ENCODE measurements around the gene SPEM3. TPM values are rescaled to one million over a fixed set of nuclear protein-coding genes. Genes with fewer than 3 reads are reported as not detected.

The SPEM3 gene
- total and polyA plus RNA-seq, 8 donors, result not detected

DNA sequence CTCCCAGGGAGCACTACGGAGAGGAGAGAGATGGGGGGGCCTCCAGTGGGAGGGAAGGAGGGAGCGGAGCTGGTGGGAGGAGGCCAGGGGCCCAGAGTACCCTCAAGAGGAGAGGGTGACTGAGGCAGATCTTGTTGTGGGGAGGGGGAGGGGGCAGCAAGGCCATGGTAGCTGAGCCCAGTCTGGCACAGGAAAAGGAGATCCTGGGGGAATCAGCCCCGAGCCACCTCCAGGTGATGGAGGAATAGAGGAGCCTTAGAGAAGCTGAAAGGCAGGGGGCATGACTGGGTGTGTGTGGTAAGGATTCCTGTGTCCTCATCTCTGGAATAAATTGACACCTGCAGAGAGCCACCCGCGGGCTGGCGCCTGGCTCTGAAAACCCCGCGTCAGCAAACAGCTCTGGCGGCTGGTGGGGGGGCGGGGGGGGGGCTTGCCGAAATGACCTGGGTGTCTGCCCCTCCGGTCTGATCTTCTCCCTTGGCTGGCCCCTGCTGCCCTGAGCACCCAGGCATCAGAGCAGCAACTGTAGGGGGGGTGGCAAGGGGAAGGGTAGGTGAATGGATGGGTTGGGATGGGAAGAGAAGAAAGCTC, 22.3 kb upstream of the SPEM3 start:
- TF ChIP-seq CTCF (IDR thresholded peaks at IDR 0.05), result no peak
- no peaks in the 10 kb centered on the region for H3K9me3 ChIP-seq
- no peak for ATAC-seq
- no peak overlapping the region for H3K4me3 ChIP-seq
- intact Hi-C loops (cut with DNase I), result no loop called here
- peaks cover 2 to 10% (median 8%) of the 10 kb centered on the region in 3 donors for H3K4me1 ChIP-seq
- no peak for FAIRE-seq
- H3K27me3 ChIP-seq, result no peaks in the 10 kb centered on the region
- H3K36me3 ChIP-seq, result no peaks in the 10 kb centered on the region
- 51 to 56% methylated on average over 11 to 12 of the region's 12 CpGs for WGBS, 2 donors
- no peak overlapping the region for H3K27ac ChIP-seq
- peak in 1 of 6 donors; percentile 35 for DNase-seq

DNA sequence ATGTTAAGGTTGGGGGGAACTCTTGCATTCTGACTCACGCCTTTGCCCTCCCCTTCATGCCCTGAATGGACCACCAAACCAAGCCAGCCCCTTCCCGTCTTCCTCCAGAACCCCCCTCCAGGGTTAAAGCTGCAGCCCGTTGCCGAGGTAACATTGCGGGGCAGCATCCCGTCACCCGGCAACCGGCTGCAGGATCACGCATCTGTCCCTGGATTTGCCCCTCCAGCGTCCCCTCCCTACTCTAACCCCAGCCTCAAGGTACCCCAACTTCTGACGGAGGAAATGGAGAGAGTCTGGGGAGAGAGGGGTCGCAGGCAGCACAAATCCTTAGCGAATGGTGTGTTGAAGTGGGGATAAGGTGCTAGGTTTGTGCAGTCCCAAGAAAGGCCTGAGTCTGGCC, 21.6 kb upstream of the SPEM3 start:
- FAIRE-seq (no peak), ATAC-seq (no peak), DNase-seq (no peak)
- 80 to 83% methylated on average over 13 of the region's 13 CpGs for WGBS, 2 donors
- intact Hi-C loops (cut with DNase I), result no loop called here
- no peak for TF ChIP-seq CTCF (IDR thresholded peaks at IDR 0.05)
- no peaks in the 10 kb centered on the region for H3K36me3 ChIP-seq
- no peak overlapping the region for H3K27ac ChIP-seq
- H3K9me3 ChIP-seq, result no peaks in the 10 kb centered on the region
- peaks cover 2 to 10% (median 8%) of the 10 kb centered on the region in 3 donors for H3K4me1 ChIP-seq
- H3K4me3 ChIP-seq, result no peak overlapping the region
- no peaks in the 10 kb centered on the region for H3K27me3 ChIP-seq

- ATAC-seq (no peak), FAIRE-seq (no peak), DNase-seq (peak in 1 of 6 donors; percentile 33)
- TF ChIP-seq CTCF (IDR thresholded peaks at IDR 0.05), result no peak
- no peaks in the 10 kb centered on the region for H3K9me3 ChIP-seq
- WGBS, 2 donors, result 52 to 69% methylated on average over 9 to 11 of the region's 12 CpGs
- peaks cover 2 to 6% (median 5%) of the 10 kb centered on the region in 3 donors for H3K4me1 ChIP-seq
- intact Hi-C loops (cut with DNase I), result no loop called here
- H3K4me3 ChIP-seq, result no peak within 1 kb of the TSS
- no peaks in the 10 kb centered on the region for H3K27me3 ChIP-seq
- no peaks in the 10 kb centered on the region for H3K36me3 ChIP-seq
- H3K27ac ChIP-seq, result no peak within 1 kb of the TSS
Observed at GRCh38 chr17:7407485-7408251, 21.0 kb upstream of the SPEM3 start, which contains the start of gene NLGN2. Gene NLGN2 (plus strand): TSS chr17:7407845. CDS start chr17:7408256, 411 bp downstream.

DNA sequence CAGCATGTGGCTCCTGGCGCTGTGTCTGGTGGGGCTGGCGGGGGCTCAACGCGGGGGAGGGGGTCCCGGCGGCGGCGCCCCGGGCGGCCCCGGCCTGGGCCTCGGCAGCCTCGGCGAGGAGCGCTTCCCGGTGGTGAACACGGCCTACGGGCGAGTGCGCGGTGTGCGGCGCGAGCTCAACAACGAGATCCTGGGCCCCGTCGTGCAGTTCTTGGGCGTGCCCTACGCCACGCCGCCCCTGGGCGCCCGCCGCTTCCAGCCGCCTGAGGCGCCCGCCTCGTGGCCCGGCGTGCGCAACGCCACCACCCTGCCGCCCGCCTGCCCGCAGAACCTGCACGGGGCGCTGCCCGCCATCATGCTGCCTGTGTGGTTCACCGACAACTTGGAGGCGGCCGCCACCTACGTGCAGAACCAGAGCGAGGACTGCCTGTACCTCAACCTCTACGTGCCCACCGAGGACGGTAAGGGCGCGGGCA, 20.4 kb upstream of the SPEM3 start:
- DNase-seq (no peak), FAIRE-seq (no peak), ATAC-seq (no peak)
- 65 to 67% methylated on average over 56 to 58 of the region's 58 CpGs for WGBS, 2 donors
- Histone ChIP-seq H3K27ac (no peak overlapping the region), H3K9me3 (no peaks in the 10 kb centered on the region), H3K4me3 (no peak overlapping the region), H3K36me3 (no peaks in the 10 kb centered on the region), H3K27me3 (no peaks in the 10 kb centered on the region), H3K4me1 (no peaks in the 10 kb centered on the region)
- intact Hi-C loops (cut with DNase I), result no loop called here
- no peak for TF ChIP-seq CTCF (IDR thresholded peaks at IDR 0.05)

DNA sequence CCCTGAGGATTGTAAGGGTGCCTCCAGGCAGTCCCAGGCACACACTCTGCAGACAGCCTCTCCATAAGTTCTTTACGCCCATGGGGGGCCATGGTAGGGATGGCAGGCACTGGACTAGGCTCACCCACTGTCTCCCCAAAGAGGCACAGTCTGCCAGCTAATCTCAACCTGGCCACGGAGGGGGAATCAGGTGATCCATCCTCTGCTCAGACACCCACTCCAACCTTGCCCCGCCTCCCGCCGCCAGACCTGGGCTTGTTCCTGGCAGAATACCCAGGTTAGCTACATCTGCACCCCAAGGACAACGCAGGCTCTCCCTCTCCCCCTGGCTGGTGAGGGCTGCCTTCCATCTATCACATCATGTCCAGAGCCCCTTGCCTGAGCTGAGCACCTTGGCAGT, 19.8 kb upstream of the SPEM3 start:
- FAIRE-seq (no peak), ATAC-seq (no peak), DNase-seq (no peak)
- 66 to 72% methylated on average over 6 of the region's 6 CpGs for WGBS, 2 donors
- Histone ChIP-seq H3K9me3 (no peaks in the 10 kb centered on the region), H3K27ac (no peak overlapping the region), H3K4me3 (no peak overlapping the region), H3K27me3 (no peaks in the 10 kb centered on the region), H3K4me1 (no peaks in the 10 kb centered on the region), H3K36me3 (no peaks in the 10 kb centered on the region)
- TF ChIP-seq CTCF (IDR thresholded peaks at IDR 0.05), result no peak
- intact Hi-C loops (cut with DNase I), result no loop called here
